Measurements from ENCODE around the gene PTGFRN. TPM values are rescaled to one million over a fixed set of nuclear protein-coding genes. Genes with fewer than 3 reads are reported as not detected.

Gene PTGFRN
- total and polyA plus RNA-seq, 7 donors = 0.79 to 8.1 (median 2.3) TPM

- no peak for DNase-seq
- 84 to 91% (median 88%) methylated on average over 3 of the region's 3 CpGs for WGBS, 3 donors
- ATAC-seq = no peak
- intact Hi-C loops (cut with DNase I) = no loop called here
- H3K4me1 ChIP-seq = no peaks in the 10 kb centered on the region
- TF ChIP-seq CTCF (IDR thresholded peaks at IDR 0.05) = no peak
- H3K4me3 ChIP-seq = no peak overlapping the region
- no peaks in the 10 kb centered on the region for H3K36me3 ChIP-seq (ENCODE audit: insufficient read depth in 1 of 2, low read depth in 1 of 2)
- no peaks in the 10 kb centered on the region for H3K9me3 ChIP-seq
- no peak overlapping the region for H3K27ac ChIP-seq
- H3K27me3 ChIP-seq (ENCODE audit: insufficient read depth in 3 of 3, low read length in 2 of 3) = peaks cover 0 to 1% (median 0%) of the 10 kb centered on the region in 3 donors
Measured at GRCh38 chr1:116902723-116903383, 6.9 kb upstream of the PTGFRN start.

GRCh38 chr1:116904791-116905320 is 4.9 kb upstream of the PTGFRN start:
- intact Hi-C loops (cut with DNase I) = no loop called here
- Histone ChIP-seq H3K9me3 (no peaks in the 10 kb centered on the region), H3K4me3 (no peak overlapping the region), H3K36me3 (ENCODE audit: insufficient read depth in 1 of 2, low read depth in 1 of 2) (no peaks in the 10 kb centered on the region), H3K4me1 (no peaks in the 10 kb centered on the region), H3K27me3 (ENCODE audit: insufficient read depth in 3 of 3, low read length in 2 of 3) (peaks cover 0 to 16% (median 0%) of the 10 kb centered on the region in 3 donors), H3K27ac (no peak overlapping the region)
- no peak for TF ChIP-seq CTCF (IDR thresholded peaks at IDR 0.05)
- DNase-seq (no peak), ATAC-seq (no peak)
- WGBS, 3 donors = 67 to 79% (median 71%) methylated on average over 2 of the region's 2 CpGs

GRCh38 chr1:116906812-116907211 is 2.9 kb upstream of the PTGFRN start:
- Histone ChIP-seq H3K27ac (no peak overlapping the region), H3K36me3 (ENCODE audit: insufficient read depth in 1 of 2, low read depth in 1 of 2) (no peaks in the 10 kb centered on the region), H3K9me3 (no peaks in the 10 kb centered on the region), H3K27me3 (ENCODE audit: insufficient read depth in 3 of 3, low read length in 2 of 3) (peaks cover 0 to 34% (median 0%) of the 10 kb centered on the region in 3 donors), H3K4me1 (no peaks in the 10 kb centered on the region), H3K4me3 (no peak overlapping the region)
- intact Hi-C loops (cut with DNase I) = no loop called here
- WGBS, 3 donors = 93 to 94% (median 93%) methylated on average over 3 of the region's 3 CpGs
- no peak for TF ChIP-seq CTCF (IDR thresholded peaks at IDR 0.05)
- ATAC-seq = no peak
- DNase-seq = no peak

- intact Hi-C loops (cut with DNase I) = no loop called here
- 96 to 97% (median 97%) methylated on average over 3 of the region's 3 CpGs for WGBS, 3 donors
- ATAC-seq = no peak
Measured at GRCh38 chr1:116907351-116907750, 2.4 kb upstream of the PTGFRN start.

More at GRCh38 chr1:116907351-116907750, 2.4 kb upstream of the PTGFRN start:
- Histone ChIP-seq H3K9me3 (no peaks in the 10 kb centered on the region), H3K4me1 (no peaks in the 10 kb centered on the region), H3K4me3 (no peak overlapping the region), H3K27ac (no peak overlapping the region), H3K27me3 (ENCODE audit: insufficient read depth in 3 of 3, low read length in 2 of 3) (peaks cover 0 to 38% (median 0%) of the 10 kb centered on the region in 3 donors), H3K36me3 (ENCODE audit: insufficient read depth in 1 of 2, low read depth in 1 of 2) (no peaks in the 10 kb centered on the region)
- no peak for TF ChIP-seq CTCF (IDR thresholded peaks at IDR 0.05)
- DNase-seq = no peak

All from psoas muscle (tissue), 8 donors.